Liver (tissue), 9 donors: ENCODE data around the gene LRRC30. TPM values are rescaled to one million over a fixed set of nuclear protein-coding genes. Genes with fewer than 3 reads are reported as not detected.
"Not testable (repeated sequence)": the region's sequence is repeated elsewhere in the genome, so short reads cannot be mapped to it uniquely, and the experiment has no call there.

ENCODE experiments used
- DNase-seq: peaks from one replicate; pipeline ENCODE4 v3.0.0-alpha.2; 2017; ENCODE audit warnings: low spot score
- H3K27ac ChIP-seq, 2 donors: one replicate each; pipeline ENCODE4 v1.7.0; 2013; ENCODE audit warnings: inconsistent platforms in 2 of 2, low read length in 2 of 2, control low read depth in 1 of 2, low read depth in 1 of 2, mild to moderate bottlenecking in 1 of 2
- H3K27me3 ChIP-seq, 4 donors: one replicate each; pipeline versions ENCODE4 v1.6.1 to v1.7.0; 2013; ENCODE audit warnings: low read length in 3 of 4, inconsistent platforms in 1 of 4, mild to moderate bottlenecking in 1 of 4, moderate library complexity in 1 of 4; ENCODE audit not compliant: control insufficient read depth in 4 of 4, insufficient read depth in 4 of 4
- H3K36me3 ChIP-seq, 4 donors: one replicate each; pipeline versions ENCODE4 v1.6.1 to v1.7.0; 2013; ENCODE audit warnings: low read length in 3 of 4, mild to moderate bottlenecking in 3 of 4, low read depth in 1 of 4, moderate library complexity in 1 of 4; ENCODE audit not compliant: control insufficient read depth in 4 of 4, insufficient read depth in 3 of 4
- H3K4me1 ChIP-seq, 4 donors: one replicate each; pipeline versions ENCODE4 v1.6.1 to v1.7.0; 2013; ENCODE audit warnings: low read length in 3 of 4, mild to moderate bottlenecking in 3 of 4, moderate library complexity in 1 of 4; ENCODE audit not compliant: control insufficient read depth in 4 of 4, insufficient read depth in 4 of 4
- H3K4me3 ChIP-seq, 3 donors: one replicate each; pipeline versions ENCODE4 v1.6.1 to v1.7.0; 2013; ENCODE audit warnings: low read length in 3 of 3, control low read depth in 1 of 3, low read depth in 1 of 3, mild to moderate bottlenecking in 1 of 3
- H3K9ac ChIP-seq, 2 donors: one replicate each; pipeline ENCODE4 v1.7.0; 2013; ENCODE audit warnings: low read length in 2 of 2, mild to moderate bottlenecking in 2 of 2, moderate library complexity in 2 of 2, control low read depth in 1 of 2, low read depth in 1 of 2
- H3K9me3 ChIP-seq, 4 donors: one replicate each; pipeline versions ENCODE4 v1.6.1 to v1.7.0; 2013; ENCODE audit warnings: low read length in 3 of 4; ENCODE audit not compliant: control insufficient read depth in 4 of 4
- ATF3 ChIP-seq: IDR thresholded peaks from 2 replicates; pipeline ENCODE4 v1.6.1; 2016; ENCODE audit warnings: antibody characterized with exemption
- CTCF ChIP-seq: fragments of 150-350 bp; IDR thresholded peaks from 2 replicates; pipeline ENCODE4 v1.5.1; 2017; ENCODE audit warnings: improper control_type of control experiment, low read depth, low read length; ENCODE audit not compliant: missing input control
- EGR1 ChIP-seq, 2 donors: IDR thresholded peaks; 2 replicates each; pipeline ENCODE4 v1.6.1; 2016 to 2018; ENCODE audit warnings: antibody characterized with exemption in 2 of 2, low read depth in 2 of 2
- FOXA1 ChIP-seq: IDR thresholded peaks from 2 replicates; pipeline ENCODE4 v1.6.1; 2016; ENCODE audit warnings: antibody characterized with exemption
- FOXA2 ChIP-seq: IDR thresholded peaks from 2 replicates; pipeline ENCODE4 v1.6.1; 2016; ENCODE audit warnings: antibody characterized with exemption
- GABPA ChIP-seq, 2 donors: IDR thresholded peaks in 1 of 2; conservative IDR thresholded peaks in 1 of 2; 2 replicates each; pipeline ENCODE4 v1.6.1; 2016; ENCODE audit warnings: antibody characterized with exemption in 2 of 2, mild to moderate bottlenecking in 1 of 2, moderate library complexity in 1 of 2
- HNF4A ChIP-seq, 2 donors: conservative IDR thresholded peaks; 2 replicates each; pipeline ENCODE4 v1.6.1; 2016; ENCODE audit warnings: antibody characterized with exemption in 2 of 2, mild to moderate bottlenecking in 2 of 2
- HNF4G ChIP-seq: IDR thresholded peaks from 2 replicates; pipeline ENCODE4 v1.6.1; 2016; ENCODE audit warnings: antibody characterized with exemption
- JUND ChIP-seq, 2 donors: IDR thresholded peaks; 2 replicates each; pipeline ENCODE4 v1.6.1; 2016; ENCODE audit warnings: antibody characterized with exemption in 2 of 2
- MAX ChIP-seq: IDR thresholded peaks from 2 replicates; pipeline ENCODE4 v1.6.1; 2016; ENCODE audit warnings: antibody characterized with exemption
- NR2F2 ChIP-seq: IDR thresholded peaks from 2 replicates; pipeline ENCODE4 v1.6.1; 2016; ENCODE audit warnings: antibody characterized with exemption
- RAD21 ChIP-seq, 2 donors: IDR thresholded peaks; 2 replicates each; pipeline ENCODE4 v1.6.1; 2016; ENCODE audit warnings: antibody characterized with exemption in 2 of 2, mild to moderate bottlenecking in 2 of 2
- RXRA ChIP-seq, 2 donors: IDR thresholded peaks; 2 replicates each; pipeline ENCODE4 v1.6.1; 2017 to 2018; ENCODE audit warnings: antibody characterized with exemption in 2 of 2, mild to moderate bottlenecking in 1 of 2
- TAF1 ChIP-seq: conservative IDR thresholded peaks from 2 replicates; pipeline ENCODE4 v1.6.1; 2016; ENCODE audit warnings: antibody characterized with exemption, mild to moderate bottlenecking
- YY1 ChIP-seq: IDR thresholded peaks from 2 replicates; pipeline ENCODE4 v1.6.1; 2016; ENCODE audit warnings: antibody characterized with exemption, mild to moderate bottlenecking
- WGBS: extraction: QIAGEN DNeasy Blood & Tissue Kit; methylation state at CpG from one replicate; pipeline ENCODE4 v1.1.7; 2013; 5-methylcytosine and 5-hydroxymethylcytosine counted together
- polyA plus RNA-seq, 2 donors: library from polyadenylated mRNA; stranded (reverse) in 1 of 2; unstranded in 1 of 2; fragments of 200-250 nt in 1 of 2; fragments of >200 nt in 1 of 2; fragmentation: Nextera tagmentation in 1 of 2; extraction: Ambion mirVana in 1 of 2; gene quantifications; one replicate each; pipeline versions ENCODE4 v1.2.1 to v1.2.3, GENCODE V29; 2013 to 2015
- total RNA-seq, 2 donors: library from RNA; depleted of rRNA; stranded (reverse); fragments of >200 nt; gene quantifications; one replicate each; pipeline ENCODE4 v1.2.3, GENCODE V29; 2014
- TF ChIP-seq, protein P1 (sequence below): IDR thresholded peaks from 2 replicates; pipeline ENCODE4 v1.6.1; 2016; ENCODE audit warnings: antibody characterized with exemption, mild to moderate bottlenecking
- TF ChIP-seq, protein P2 (sequence below): IDR thresholded peaks from 2 replicates; pipeline ENCODE4 v1.6.1; 2016; ENCODE audit warnings: antibody characterized with exemption
- donor health status: healthy.
- donor health status: healthy.
- donor health status: healthy.
- donor health status: healthy.
- donor health status: healthy.

Gene LRRC30
- total and polyA plus RNA-seq, 4 donors: not detected

DNA sequence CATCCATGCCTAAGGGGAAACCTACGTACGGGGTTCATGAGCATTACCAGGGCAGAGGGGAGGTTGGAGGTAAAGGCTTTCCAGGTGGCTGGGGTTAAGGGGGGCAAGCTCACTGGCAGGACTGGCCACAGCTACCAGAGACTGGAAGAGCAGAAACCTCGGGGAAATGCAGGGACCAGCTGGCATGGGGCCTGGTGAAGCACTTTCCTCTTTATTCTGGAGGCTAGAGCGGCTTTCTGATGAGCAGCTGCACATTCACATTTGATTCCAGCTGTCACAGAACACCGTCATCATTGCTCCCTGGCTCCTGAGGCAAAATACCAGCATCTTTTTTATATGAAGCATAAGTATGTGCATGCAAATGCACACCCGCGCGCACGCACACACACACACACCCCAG lies 28.7 kb upstream of the LRRC30 start:
- Histone ChIP-seq H3K36me3 (no peaks in the 10 kb centered on the region), H3K27ac (no peak overlapping the region), H3K4me3 (no peak overlapping the region), H3K9ac (no peak overlapping the region), H3K27me3 (peaks cover 0 to 3% (median 0%) of the 10 kb centered on the region in 4 donors), H3K9me3 (no peaks in the 10 kb centered on the region), H3K4me1 (no peaks in the 10 kb centered on the region)
- no peak for DNase-seq
- TF ChIP-seq, protein P1, sequence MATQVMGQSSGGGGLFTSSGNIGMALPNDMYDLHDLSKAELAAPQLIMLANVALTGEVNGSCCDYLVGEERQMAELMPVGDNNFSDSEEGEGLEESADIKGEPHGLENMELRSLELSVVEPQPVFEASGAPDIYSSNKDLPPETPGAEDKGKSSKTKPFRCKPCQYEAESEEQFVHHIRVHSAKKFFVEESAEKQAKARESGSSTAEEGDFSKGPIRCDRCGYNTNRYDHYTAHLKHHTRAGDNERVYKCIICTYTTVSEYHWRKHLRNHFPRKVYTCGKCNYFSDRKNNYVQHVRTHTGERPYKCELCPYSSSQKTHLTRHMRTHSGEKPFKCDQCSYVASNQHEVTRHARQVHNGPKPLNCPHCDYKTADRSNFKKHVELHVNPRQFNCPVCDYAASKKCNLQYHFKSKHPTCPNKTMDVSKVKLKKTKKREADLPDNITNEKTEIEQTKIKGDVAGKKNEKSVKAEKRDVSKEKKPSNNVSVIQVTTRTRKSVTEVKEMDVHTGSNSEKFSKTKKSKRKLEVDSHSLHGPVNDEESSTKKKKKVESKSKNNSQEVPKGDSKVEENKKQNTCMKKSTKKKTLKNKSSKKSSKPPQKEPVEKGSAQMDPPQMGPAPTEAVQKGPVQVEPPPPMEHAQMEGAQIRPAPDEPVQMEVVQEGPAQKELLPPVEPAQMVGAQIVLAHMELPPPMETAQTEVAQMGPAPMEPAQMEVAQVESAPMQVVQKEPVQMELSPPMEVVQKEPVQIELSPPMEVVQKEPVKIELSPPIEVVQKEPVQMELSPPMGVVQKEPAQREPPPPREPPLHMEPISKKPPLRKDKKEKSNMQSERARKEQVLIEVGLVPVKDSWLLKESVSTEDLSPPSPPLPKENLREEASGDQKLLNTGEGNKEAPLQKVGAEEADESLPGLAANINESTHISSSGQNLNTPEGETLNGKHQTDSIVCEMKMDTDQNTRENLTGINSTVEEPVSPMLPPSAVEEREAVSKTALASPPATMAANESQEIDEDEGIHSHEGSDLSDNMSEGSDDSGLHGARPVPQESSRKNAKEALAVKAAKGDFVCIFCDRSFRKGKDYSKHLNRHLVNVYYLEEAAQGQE: no peak
- TF ChIP-seq MAX (no peak), JUND (IDR thresholded peaks at IDR 0.05) (no peak), HNF4A (conservative IDR thresholded peaks at IDR 0.05) (no peak), EGR1 (IDR thresholded peaks at IDR 0.05; ENCODE audit: low read depth in 2 of 2) (no peak), FOXA1 (no peak), YY1 (no peak), NR2F2 (no peak), TAF1 (no peak), RAD21 (IDR thresholded peaks at IDR 0.05) (no peak), GABPA (IDR thresholded peaks at IDR 0.05 in 1 of 2, conservative IDR thresholded peaks at IDR 0.05 in 1 of 2) (no peak)
- TF ChIP-seq, protein P2, sequence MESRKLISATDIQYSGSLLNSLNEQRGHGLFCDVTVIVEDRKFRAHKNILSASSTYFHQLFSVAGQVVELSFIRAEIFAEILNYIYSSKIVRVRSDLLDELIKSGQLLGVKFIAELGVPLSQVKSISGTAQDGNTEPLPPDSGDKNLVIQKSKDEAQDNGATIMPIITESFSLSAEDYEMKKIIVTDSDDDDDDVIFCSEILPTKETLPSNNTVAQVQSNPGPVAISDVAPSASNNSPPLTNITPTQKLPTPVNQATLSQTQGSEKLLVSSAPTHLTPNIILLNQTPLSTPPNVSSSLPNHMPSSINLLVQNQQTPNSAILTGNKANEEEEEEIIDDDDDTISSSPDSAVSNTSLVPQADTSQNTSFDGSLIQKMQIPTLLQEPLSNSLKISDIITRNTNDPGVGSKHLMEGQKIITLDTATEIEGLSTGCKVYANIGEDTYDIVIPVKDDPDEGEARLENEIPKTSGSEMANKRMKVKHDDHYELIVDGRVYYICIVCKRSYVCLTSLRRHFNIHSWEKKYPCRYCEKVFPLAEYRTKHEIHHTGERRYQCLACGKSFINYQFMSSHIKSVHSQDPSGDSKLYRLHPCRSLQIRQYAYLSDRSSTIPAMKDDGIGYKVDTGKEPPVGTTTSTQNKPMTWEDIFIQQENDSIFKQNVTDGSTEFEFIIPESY: no peak
- WGBS: 89% methylated on average over 9 of the region's 9 CpGs

GRCh38 chr18:7203601-7204000 lies 27.3 kb upstream of the LRRC30 start:
- H3K36me3 ChIP-seq, H3K27ac ChIP-seq, H3K4me3 ChIP-seq, H3K9ac ChIP-seq, H3K4me1 ChIP-seq, DNase-seq, H3K9me3 ChIP-seq, H3K27me3 ChIP-seq: not testable (repeated sequence)
- 93% methylated on average over 29 of the region's 29 CpGs for WGBS

- DNase-seq: no peak
- Histone ChIP-seq H3K27ac (no peak overlapping the region), H3K4me1 (no peaks in the 10 kb centered on the region), H3K36me3 (no peaks in the 10 kb centered on the region), H3K4me3 (no peak overlapping the region), H3K27me3 (peaks cover 0 to 3% (median 0%) of the 10 kb centered on the region in 4 donors), H3K9ac (no peak overlapping the region), H3K9me3 (no peaks in the 10 kb centered on the region)
- TF ChIP-seq CTCF (no peak), JUND (IDR thresholded peaks at IDR 0.05) (no peak), MAX (no peak), HNF4A (conservative IDR thresholded peaks at IDR 0.05) (no peak), FOXA2 (no peak), HNF4G (no peak), RXRA (IDR thresholded peaks at IDR 0.05) (no peak), GABPA (IDR thresholded peaks at IDR 0.05 in 1 of 2, conservative IDR thresholded peaks at IDR 0.05 in 1 of 2) (no peak), RAD21 (IDR thresholded peaks at IDR 0.05) (no peak), ATF3 (no peak)
- TF ChIP-seq, protein P2: no peak
Measured at GRCh38 chr18:7205346-7205745, 25.5 kb upstream of the LRRC30 start.
